Panc1 (cell line): ENCODE measurements around the gene ZDHHC19. TPM values are rescaled to one million over a fixed set of nuclear protein-coding genes. Genes with fewer than 3 reads are reported as not detected.

Experiments
- ATAC-seq: fragments of 200-7000 bp; cut with Tn5 transposase; 2 replicates; pipeline ENCODE4 v1.9.1; 2020; ENCODE audit warnings: mild to moderate bottlenecking, moderate library complexity
- BruUV-seq: library from RNA; stranded (reverse); fragments of 400-500 nt; replicated peaks from 2 replicates; lab custom pipeline; 2021; lab: Mats Ljungman, UMichigan
- CTCF ChIA-PET: fragments of 300-600 bp; sonication (Branson Sonifier 250); formaldehyde crosslinking; loops from one replicate; lab custom pipeline; 2022; ENCODE audit warnings: antibody characterized with exemption; lab: Charles Lee
- POLR2A ChIA-PET: fragments of 300-600 bp; sonication (Branson Sonifier 250); formaldehyde crosslinking; loops from one replicate; lab custom pipeline; 2022; ENCODE audit warnings: antibody characterized with exemption; lab: Charles Lee
- DNase-seq: peaks from one replicate; pipeline ENCODE4 v3.0.0-alpha.2; 2010; ENCODE audit warnings: low read depth, low spot score
- H3K27ac ChIP-seq: 2 replicates; pipeline ENCODE4 v1.5.1; 2011; ENCODE audit warnings: mild to moderate bottlenecking, low read length, inconsistent platforms
- H3K27me3 ChIP-seq: fragments of 200-500 bp; sonication (Bioruptor generic); 2 replicates; pipeline ENCODE4 v1.6.0; 2014; ENCODE audit warnings: low read length, inconsistent platforms; ENCODE audit not compliant: control insufficient read depth, insufficient read depth
- H3K36me3 ChIP-seq: fragments of 200-500 bp; sonication (Bioruptor generic); 2 replicates; pipeline ENCODE4 v1.5.1; 2014; ENCODE audit warnings: inconsistent platforms, mild to moderate bottlenecking, low read length, moderate library complexity; ENCODE audit not compliant: control insufficient read depth, insufficient read depth
- H3K4me1 ChIP-seq: 2 replicates; pipeline ENCODE4 v1.5.1; 2011; ENCODE audit warnings: inconsistent platforms, mild to moderate bottlenecking, low read length, moderate library complexity; ENCODE audit not compliant: control insufficient read depth, insufficient read depth
- H3K4me3 ChIP-seq, 2 experiments: 2 replicates each; pipeline ENCODE4 v1.5.1; 2011 to 2012; ENCODE audit warnings: low read depth in 2 of 2, low read length in 2 of 2, mild to moderate bottlenecking in 2 of 2, inconsistent platforms in 1 of 2, moderate library complexity in 1 of 2
- H3K9me3 ChIP-seq: fragments of 200-500 bp; sonication (Bioruptor generic); 2 replicates; pipeline ENCODE4 v1.5.1; 2014; ENCODE audit warnings: low read depth, mild to moderate bottlenecking, inconsistent platforms, low read length, moderate library complexity; ENCODE audit not compliant: control insufficient read depth, insufficient read depth
- CTCF ChIP-seq: fragments of 450-650 bp; IDR thresholded peaks from 2 replicates; pipeline ENCODE4 v1.5.1; 2017; ENCODE audit warnings: mild to moderate bottlenecking
- POLR2AphosphoS5 ChIP-seq: IDR thresholded peaks from 2 replicates; pipeline ENCODE4 v1.6.1; 2012; ENCODE audit warnings: mild to moderate bottlenecking, low read depth, low read length, moderate library complexity
- REST ChIP-seq, 2 experiments: IDR thresholded peaks; 2 replicates each; pipeline ENCODE4 v1.6.1; 2011 to 2012; ENCODE audit warnings: low read depth in 2 of 2, control low read depth in 1 of 2, low read length in 1 of 2, mild to moderate bottlenecking in 1 of 2, moderate library complexity in 1 of 2; ENCODE audit not compliant: insufficient read depth in 1 of 2
- SIN3A ChIP-seq: IDR thresholded peaks from 2 replicates; pipeline ENCODE4 v1.6.1; 2012; ENCODE audit warnings: low read depth, mild to moderate bottlenecking, low read length, moderate library complexity, borderline replicate concordance; ENCODE audit not compliant: insufficient read depth
- TCF7L2 ChIP-seq: IDR thresholded peaks from 2 replicates; pipeline ENCODE4 v1.6.1; 2011; ENCODE audit warnings: mild to moderate bottlenecking, low read depth, low read length, inconsistent platforms
- in situ Hi-C: cut with HindIII; loops from 2 replicates; pipeline ENCODE4 v1.10.0; 2016; ENCODE audit warnings: low sequenced_read_pairs, low pct_unique_long_range_greater_than_20kb
- intact Hi-C: fragments of 100-400 bp; cut with micrococcal nuclease; formaldehyde crosslinking; loops from one replicate; pipeline ENCODE4 v1.10.0; 2022; ENCODE audit not compliant: unreplicated experiment
- total RNA-seq: library from RNA; stranded (reverse); gene quantifications from one replicate; pipeline ENCODE4 v1.2.1, GENCODE V29; 2021; ENCODE audit not compliant: unreplicated experiment

Gene ZDHHC19
- total RNA-seq, 1 experiment from 2014 or later = 0.33 TPM

- in situ Hi-C loops = no loop called here
- no peaks in the 10 kb centered on the region for H3K27me3 ChIP-seq
- H3K36me3 ChIP-seq = no peaks in the 10 kb centered on the region
- H3K4me3 ChIP-seq = no peak overlapping the region
- ChIA-PET CTCF (no interaction called here), POLR2A (no interaction called here)
- DNase-seq (no peak), ATAC-seq (no peak)
- H3K27ac ChIP-seq = no peak overlapping the region
- no peak for TF ChIP-seq TCF7L2
- no peak for TF ChIP-seq POLR2AphosphoS5
- TF ChIP-seq SIN3A = no peak
- no peak for TF ChIP-seq CTCF
- no peak for TF ChIP-seq REST (IDR thresholded peaks at IDR 0.05; ENCODE audit: insufficient read depth in 1 of 2, low read depth in 2 of 2, low read length in 1 of 2)
- no TSS peak for BruUV-seq
- H3K9me3 ChIP-seq = no peaks in the 10 kb centered on the region
- no peaks in the 10 kb centered on the region for H3K4me1 ChIP-seq
- intact Hi-C loops = no loop called here
Measured at GRCh38 chr3:196225763-196226364, 14.7 kb upstream of the ZDHHC19 start.

GRCh38 chr3:196225086-196225485, 13.9 kb upstream of the ZDHHC19 start:
- ATAC-seq = no peak
- CTCF ChIA-PET = no interaction called here
- H3K4me3 ChIP-seq = no peak overlapping the region
- no peaks in the 10 kb centered on the region for H3K9me3 ChIP-seq
- H3K27me3 ChIP-seq = no peaks in the 10 kb centered on the region
- intact Hi-C loops (no loop called here), in situ Hi-C loops (no loop called here)
- POLR2A ChIA-PET = no interaction called here
- H3K4me1 ChIP-seq = no peaks in the 10 kb centered on the region
- no peak overlapping the region for H3K27ac ChIP-seq
- no peaks in the 10 kb centered on the region for H3K36me3 ChIP-seq
- TF ChIP-seq SIN3A = no peak
- TF ChIP-seq REST (IDR thresholded peaks at IDR 0.05; ENCODE audit: insufficient read depth in 1 of 2, low read depth in 2 of 2, low read length in 1 of 2) = no peak
- TF ChIP-seq CTCF = no peak
- DNase-seq = no peak
- no TSS peak for BruUV-seq
